ENCODE results near the gene TSGA10. TPM values are rescaled to one million over a fixed set of nuclear protein-coding genes. Genes with fewer than 3 reads are reported as not detected.

Gene TSGA10
- total and polyA plus RNA-seq, 4 donors = 3.8 to 37.3 (median 9.1) TPM

DNA sequence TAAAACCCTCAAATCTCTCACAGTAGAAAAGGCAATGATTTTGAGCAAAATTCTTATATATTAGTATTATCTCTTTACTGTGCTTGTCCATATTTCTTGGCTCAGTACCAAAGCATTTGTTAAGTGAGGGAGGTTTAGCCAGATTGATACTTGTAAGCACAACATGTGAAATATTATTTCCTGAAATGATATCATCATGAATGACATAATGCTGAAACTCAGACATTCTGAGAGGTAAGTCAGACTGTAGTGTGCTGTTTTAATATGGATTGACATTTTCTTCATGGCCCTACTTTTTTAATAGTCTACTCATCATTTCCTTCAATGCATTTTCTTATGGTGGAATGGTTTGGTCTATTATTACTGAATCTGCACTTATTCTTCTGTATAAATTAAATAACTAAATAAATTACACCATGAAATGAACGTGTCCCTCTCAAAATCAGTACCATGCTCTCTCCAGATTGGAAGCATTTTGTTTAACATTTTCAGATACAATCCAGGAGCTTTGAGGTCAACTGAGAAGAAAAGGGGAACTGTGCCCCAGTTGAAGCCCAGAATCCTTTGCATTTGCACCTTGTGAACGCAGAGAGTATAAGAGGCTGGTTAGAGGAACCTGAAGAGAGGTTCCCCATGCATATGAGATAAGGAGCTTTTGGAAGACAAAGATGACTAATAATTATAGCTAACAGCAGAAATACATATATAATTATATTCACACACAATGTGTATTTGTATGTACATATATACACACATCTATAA lies 168.7 kb downstream of the TSGA10 start:
- no peak for ATAC-seq (ENCODE audit: insufficient read depth, low FRiP score)

GRCh38 chr2:98975611-98976010 lies 179.1 kb downstream of the TSGA10 start:
- Histone ChIP-seq H3K27ac (ENCODE audit: low read depth in 1 of 2, low read length in 1 of 2) (no peak overlapping the region), H3K36me3 (ENCODE audit: control insufficient read depth in 4 of 4, insufficient read depth in 4 of 4, low read length in 4 of 4) (no peaks in the 10 kb centered on the region), H3K27me3 (ENCODE audit: control insufficient read depth in 3 of 3, insufficient read depth in 3 of 3, low read length in 2 of 3) (no peaks in the 10 kb centered on the region), H3K4me1 (ENCODE audit: control insufficient read depth in 5 of 5, insufficient read depth in 5 of 5, low read length in 5 of 5) (no peaks in the 10 kb centered on the region), H3K4me3 (no peak overlapping the region), H3K9me3 (ENCODE audit: control insufficient read depth in 4 of 4, insufficient read depth in 3 of 4, low read length in 3 of 4) (peaks cover 0 to 11% (median under 1%) of the 10 kb centered on the region in 4 donors), H3K9ac (ENCODE audit: insufficient read depth in 1 of 2, low read length in 2 of 2) (no peak overlapping the region)
- TF ChIP-seq, protein P1, sequence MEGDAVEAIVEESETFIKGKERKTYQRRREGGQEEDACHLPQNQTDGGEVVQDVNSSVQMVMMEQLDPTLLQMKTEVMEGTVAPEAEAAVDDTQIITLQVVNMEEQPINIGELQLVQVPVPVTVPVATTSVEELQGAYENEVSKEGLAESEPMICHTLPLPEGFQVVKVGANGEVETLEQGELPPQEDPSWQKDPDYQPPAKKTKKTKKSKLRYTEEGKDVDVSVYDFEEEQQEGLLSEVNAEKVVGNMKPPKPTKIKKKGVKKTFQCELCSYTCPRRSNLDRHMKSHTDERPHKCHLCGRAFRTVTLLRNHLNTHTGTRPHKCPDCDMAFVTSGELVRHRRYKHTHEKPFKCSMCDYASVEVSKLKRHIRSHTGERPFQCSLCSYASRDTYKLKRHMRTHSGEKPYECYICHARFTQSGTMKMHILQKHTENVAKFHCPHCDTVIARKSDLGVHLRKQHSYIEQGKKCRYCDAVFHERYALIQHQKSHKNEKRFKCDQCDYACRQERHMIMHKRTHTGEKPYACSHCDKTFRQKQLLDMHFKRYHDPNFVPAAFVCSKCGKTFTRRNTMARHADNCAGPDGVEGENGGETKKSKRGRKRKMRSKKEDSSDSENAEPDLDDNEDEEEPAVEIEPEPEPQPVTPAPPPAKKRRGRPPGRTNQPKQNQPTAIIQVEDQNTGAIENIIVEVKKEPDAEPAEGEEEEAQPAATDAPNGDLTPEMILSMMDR (IDR thresholded peaks at IDR 0.05; ENCODE audit: control extremely low read depth, extremely low read depth) = no peak
- DNase-seq = no peak
- ATAC-seq (ENCODE audit: insufficient read depth, low FRiP score) = no peak
- 71 to 72% methylated on average over 2 of the region's 2 CpGs for WGBS, 2 donors

More for the DNA sequence above, 168.7 kb downstream of the TSGA10 start:
- Histone ChIP-seq H3K4me3 (no peak overlapping the region), H3K27me3 (ENCODE audit: control insufficient read depth in 3 of 3, insufficient read depth in 3 of 3, low read length in 2 of 3) (no peaks in the 10 kb centered on the region), H3K4me1 (ENCODE audit: control insufficient read depth in 5 of 5, insufficient read depth in 5 of 5, low read length in 5 of 5) (no peaks in the 10 kb centered on the region), H3K27ac (ENCODE audit: low read depth in 1 of 2, low read length in 1 of 2) (no peak overlapping the region), H3K9me3 (ENCODE audit: control insufficient read depth in 4 of 4, insufficient read depth in 3 of 4, low read length in 3 of 4) (no peaks in the 10 kb centered on the region), H3K9ac (ENCODE audit: insufficient read depth in 1 of 2, low read length in 2 of 2) (no peak overlapping the region), H3K36me3 (ENCODE audit: control insufficient read depth in 4 of 4, insufficient read depth in 4 of 4, low read length in 4 of 4) (no peaks in the 10 kb centered on the region)
- DNase-seq = no peak
- 63 to 67% methylated on average over 2 of the region's 2 CpGs for WGBS, 2 donors
- TF ChIP-seq, protein P1 (IDR thresholded peaks at IDR 0.05; ENCODE audit: control extremely low read depth, extremely low read depth) = no peak

DNA sequence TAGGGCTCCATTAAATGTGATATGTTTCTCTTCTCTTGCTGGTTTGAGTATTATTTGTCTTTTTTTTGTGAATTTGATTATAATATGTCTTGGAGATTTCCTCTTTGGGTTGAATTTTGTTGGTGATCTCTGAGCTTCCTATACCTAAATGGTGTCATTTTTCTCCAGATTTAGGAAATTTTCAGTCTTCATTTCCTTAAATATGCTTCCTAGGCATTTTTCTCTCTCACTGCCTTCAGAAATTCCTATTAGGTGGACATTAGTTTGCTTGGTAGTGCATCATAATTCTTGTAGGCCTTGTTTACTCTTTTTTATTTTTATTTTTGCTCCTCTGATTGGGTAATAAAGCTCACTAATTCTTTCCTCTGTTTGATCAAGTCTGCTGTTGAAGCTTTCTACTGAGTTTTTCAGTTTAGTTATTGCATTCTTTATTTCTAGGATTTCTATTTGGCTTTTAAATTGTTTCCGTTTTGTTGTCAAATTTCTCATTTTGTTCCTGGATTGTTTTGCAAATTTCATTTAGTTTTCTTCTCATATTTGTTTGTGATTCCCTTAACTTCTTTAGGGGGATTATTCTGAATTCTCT lies 182.1 kb downstream of the TSGA10 start:
- no peaks in the 10 kb centered on the region for H3K27me3 ChIP-seq (ENCODE audit: control insufficient read depth in 3 of 3, insufficient read depth in 3 of 3, low read length in 2 of 3)
- 96% methylated on average over 1 of the region's 1 CpG for WGBS, 2 donors
- H3K4me1 ChIP-seq (ENCODE audit: control insufficient read depth in 5 of 5, insufficient read depth in 5 of 5, low read length in 5 of 5) = no peaks in the 10 kb centered on the region
- H3K9me3 ChIP-seq (ENCODE audit: control insufficient read depth in 4 of 4, insufficient read depth in 3 of 4, low read length in 3 of 4) = peaks cover 0 to 11% (median 1%) of the 10 kb centered on the region in 4 donors
- H3K4me3 ChIP-seq = no peak overlapping the region
- no peak for ATAC-seq (ENCODE audit: insufficient read depth, low FRiP score)
- TF ChIP-seq, protein P1 (IDR thresholded peaks at IDR 0.05; ENCODE audit: control extremely low read depth, extremely low read depth) = no peak
- no peak overlapping the region for H3K9ac ChIP-seq (ENCODE audit: insufficient read depth in 1 of 2, low read length in 2 of 2)
- no peaks in the 10 kb centered on the region for H3K36me3 ChIP-seq (ENCODE audit: control insufficient read depth in 4 of 4, insufficient read depth in 4 of 4, low read length in 4 of 4)
- no peak overlapping the region for H3K27ac ChIP-seq (ENCODE audit: low read depth in 1 of 2, low read length in 1 of 2)
- DNase-seq = no peak
